Chondrocyte (in vitro differentiated cells): ENCODE results near the gene ABL2. TPM values are rescaled to one million over a fixed set of nuclear protein-coding genes. Genes with fewer than 3 reads are reported as not detected.

Source experiments
- DNase-seq: peaks from one replicate; pipeline ENCODE4 v3.0.0; 2021; ENCODE audit warnings: mixed read lengths, low spot score
- H3K27ac Mint-ChIP-seq: one replicate; pipeline ENCODE4 v1.8.0; 2021; ENCODE audit warnings: mild to moderate bottlenecking, moderate library complexity, mixed read lengths; ENCODE audit not compliant: unreplicated experiment
- H3K27me3 Mint-ChIP-seq: 2 replicates; pipeline ENCODE4 v1.8.0; 2021; ENCODE audit warnings: low read depth, mixed read lengths
- H3K36me3 Mint-ChIP-seq: 2 replicates; pipeline ENCODE4 v1.8.0; 2021; ENCODE audit warnings: low read depth, mixed read lengths
- H3K4me1 Mint-ChIP-seq: 2 replicates; pipeline ENCODE4 v1.8.0; 2021; ENCODE audit warnings: low read depth, mild to moderate bottlenecking, mixed read lengths
- H3K4me3 Mint-ChIP-seq: one replicate; pipeline ENCODE4 v1.8.0; 2021; ENCODE audit warnings: mild to moderate bottlenecking, moderate library complexity, mixed read lengths; ENCODE audit not compliant: unreplicated experiment
- H3K9me3 Mint-ChIP-seq: 2 replicates; pipeline ENCODE4 v1.8.0; 2021; ENCODE audit warnings: low read depth, mixed read lengths
- total RNA-seq: library from RNA; stranded (reverse); gene quantifications from 3 replicates; pipeline ENCODE4 v1.2.1, GENCODE V29; 2021
- TF ChIP-seq, protein P1 (sequence below): fragments of 200-600 bp; sonication (generic); IDR thresholded peaks from 2 replicates; pipeline ENCODE4 v1.5.0; 2021; ENCODE audit warnings: antibody characterized with exemption, mild to moderate bottlenecking, moderate library complexity

Gene ABL2
- total RNA-seq, 1 donor from 2014 or later = 23.1 TPM

DNA sequence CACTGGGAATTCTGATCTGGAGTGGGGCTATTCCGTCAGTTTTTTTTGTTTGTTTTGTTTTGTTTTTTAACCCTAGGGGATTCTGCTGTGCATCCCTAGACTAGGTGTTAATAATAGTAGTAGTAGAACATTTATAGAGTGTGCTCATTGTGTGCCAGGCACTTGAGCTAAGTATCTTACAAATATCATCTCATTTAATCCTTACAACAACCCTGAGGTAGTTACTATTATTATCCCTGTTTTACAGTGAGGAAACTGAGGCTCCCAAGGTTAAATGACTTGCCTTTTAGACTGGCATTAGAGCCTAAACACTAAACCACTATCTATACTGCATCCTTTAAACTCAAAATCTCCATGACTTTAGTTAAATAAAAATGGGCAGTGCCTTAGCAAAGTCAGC lies 125.5 kb downstream of the ABL2 start:
- no peaks in the 10 kb centered on the region for H3K27me3 Mint-ChIP-seq
- peaks cover 19% of the 10 kb centered on the region for H3K36me3 Mint-ChIP-seq
- TF ChIP-seq, protein P1, sequence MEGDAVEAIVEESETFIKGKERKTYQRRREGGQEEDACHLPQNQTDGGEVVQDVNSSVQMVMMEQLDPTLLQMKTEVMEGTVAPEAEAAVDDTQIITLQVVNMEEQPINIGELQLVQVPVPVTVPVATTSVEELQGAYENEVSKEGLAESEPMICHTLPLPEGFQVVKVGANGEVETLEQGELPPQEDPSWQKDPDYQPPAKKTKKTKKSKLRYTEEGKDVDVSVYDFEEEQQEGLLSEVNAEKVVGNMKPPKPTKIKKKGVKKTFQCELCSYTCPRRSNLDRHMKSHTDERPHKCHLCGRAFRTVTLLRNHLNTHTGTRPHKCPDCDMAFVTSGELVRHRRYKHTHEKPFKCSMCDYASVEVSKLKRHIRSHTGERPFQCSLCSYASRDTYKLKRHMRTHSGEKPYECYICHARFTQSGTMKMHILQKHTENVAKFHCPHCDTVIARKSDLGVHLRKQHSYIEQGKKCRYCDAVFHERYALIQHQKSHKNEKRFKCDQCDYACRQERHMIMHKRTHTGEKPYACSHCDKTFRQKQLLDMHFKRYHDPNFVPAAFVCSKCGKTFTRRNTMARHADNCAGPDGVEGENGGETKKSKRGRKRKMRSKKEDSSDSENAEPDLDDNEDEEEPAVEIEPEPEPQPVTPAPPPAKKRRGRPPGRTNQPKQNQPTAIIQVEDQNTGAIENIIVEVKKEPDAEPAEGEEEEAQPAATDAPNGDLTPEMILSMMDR = no peak
- no peaks in the 10 kb centered on the region for H3K9me3 Mint-ChIP-seq
- no peak for DNase-seq
- H3K4me1 Mint-ChIP-seq = peaks cover 13% of the 10 kb centered on the region
- no peak overlapping the region for H3K4me3 Mint-ChIP-seq
- H3K27ac Mint-ChIP-seq = no peak overlapping the region

DNA sequence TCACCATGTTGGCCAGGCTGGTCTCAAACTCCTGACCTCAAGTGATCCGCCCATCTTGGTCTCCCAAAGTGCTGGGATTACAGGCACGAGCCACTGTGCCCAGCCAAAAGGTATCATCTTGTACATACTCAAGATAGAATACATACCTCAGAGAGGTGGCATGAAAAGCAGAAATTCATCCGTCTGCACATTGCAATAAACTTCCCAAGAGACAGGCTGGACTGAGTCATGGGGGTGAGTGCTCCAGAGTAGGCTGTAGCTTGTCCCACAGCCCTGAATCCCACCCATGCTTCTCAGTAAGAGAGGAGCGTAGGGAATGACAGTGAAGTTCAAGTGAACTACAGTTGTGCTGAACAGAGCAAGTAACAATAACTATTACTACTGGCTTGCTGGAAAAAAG lies 127.9 kb downstream of the ABL2 start:
- no peak overlapping the region for H3K4me3 Mint-ChIP-seq
- TF ChIP-seq, protein P1 = no peak
- peaks cover 16% of the 10 kb centered on the region for H3K36me3 Mint-ChIP-seq
- no peak overlapping the region for H3K27ac Mint-ChIP-seq
- H3K4me1 Mint-ChIP-seq = peaks cover 7% of the 10 kb centered on the region
- H3K27me3 Mint-ChIP-seq = no peaks in the 10 kb centered on the region
- no peak for DNase-seq
- no peaks in the 10 kb centered on the region for H3K9me3 Mint-ChIP-seq

DNA sequence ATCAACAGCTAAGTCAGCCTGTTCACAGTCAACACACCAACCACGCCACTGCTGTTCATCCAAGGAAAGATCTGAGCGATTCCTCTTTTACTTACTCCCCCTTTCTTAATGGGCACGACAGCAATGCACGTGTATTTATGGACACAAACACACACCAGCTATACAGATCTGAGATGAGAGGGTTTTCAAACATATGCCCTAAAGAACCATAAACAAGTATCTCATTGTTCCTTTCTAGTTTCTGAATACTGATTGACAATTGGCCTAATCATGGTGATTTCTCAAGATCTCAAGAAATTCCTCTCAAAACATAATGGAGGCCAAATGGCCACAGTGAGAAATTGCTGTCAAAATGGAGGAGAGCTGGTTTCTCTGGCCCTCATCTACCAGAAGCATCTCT lies 129.6 kb downstream of the ABL2 start:
- Mint-ChIP-seq H3K4me1 (no peaks in the 10 kb centered on the region), H3K27me3 (no peaks in the 10 kb centered on the region), H3K9me3 (no peaks in the 10 kb centered on the region), H3K36me3 (peaks cover 21% of the 10 kb centered on the region), H3K27ac (no peak overlapping the region), H3K4me3 (no peak overlapping the region)
- TF ChIP-seq, protein P1 = no peak
- no peak for DNase-seq

DNA sequence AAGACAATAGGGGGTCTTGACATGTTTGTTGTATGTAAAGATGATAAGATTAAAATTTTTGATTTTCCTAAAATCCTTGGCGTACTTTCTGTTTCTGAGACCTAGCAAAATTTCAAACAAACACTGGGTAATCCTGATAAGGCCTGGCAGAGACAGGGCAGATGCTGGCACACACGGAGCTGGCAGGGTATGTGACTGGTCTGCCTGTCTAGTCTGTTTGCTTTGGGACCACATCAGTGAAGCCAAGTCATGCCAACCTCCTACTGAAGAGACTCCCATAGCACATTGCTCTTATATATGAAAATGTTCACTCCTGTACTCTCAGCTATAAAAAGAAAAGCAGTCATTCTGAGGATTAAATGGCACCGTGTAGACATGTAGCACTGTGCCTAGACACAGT lies 133.6 kb downstream of the ABL2 start:
- no peaks in the 10 kb centered on the region for H3K27me3 Mint-ChIP-seq
- DNase-seq = no peak
- no peak overlapping the region for H3K4me3 Mint-ChIP-seq
- H3K9me3 Mint-ChIP-seq = no peaks in the 10 kb centered on the region
- peaks cover 21% of the 10 kb centered on the region for H3K4me1 Mint-ChIP-seq
- H3K27ac Mint-ChIP-seq = no peak overlapping the region
- TF ChIP-seq, protein P1 = no peak
- peaks cover 34% of the 10 kb centered on the region for H3K36me3 Mint-ChIP-seq

DNA sequence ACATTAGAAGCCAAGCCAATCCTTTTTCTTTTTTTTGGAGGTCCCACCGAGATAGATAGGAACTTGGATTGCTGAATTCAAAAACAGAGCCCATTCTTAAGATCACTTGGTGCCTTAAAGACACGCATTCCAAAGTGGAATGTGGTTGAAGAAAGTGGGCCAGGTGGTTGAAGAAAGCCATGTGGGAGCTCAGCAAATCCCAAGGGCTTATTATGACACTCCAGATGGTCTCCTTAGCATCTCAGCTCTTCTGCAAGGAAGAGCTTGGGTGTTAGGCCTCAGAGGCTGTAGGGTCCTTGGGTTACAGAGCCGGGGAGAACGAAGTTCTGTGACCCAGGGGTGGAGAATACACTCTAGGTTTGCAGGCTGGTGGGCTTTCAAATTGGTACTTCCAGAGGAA lies 134.1 kb downstream of the ABL2 start:
- H3K4me3 Mint-ChIP-seq = no peak overlapping the region
- H3K36me3 Mint-ChIP-seq = peaks cover 29% of the 10 kb centered on the region

More for the DNA sequence above, 134.1 kb downstream of the ABL2 start:
- peak; percentile 25 for DNase-seq
- TF ChIP-seq, protein P1 = no peak
- H3K27me3 Mint-ChIP-seq = no peaks in the 10 kb centered on the region
- H3K9me3 Mint-ChIP-seq = no peaks in the 10 kb centered on the region
- H3K27ac Mint-ChIP-seq = peak overlapping the region; percentile 33
- H3K4me1 Mint-ChIP-seq = peaks cover 24% of the 10 kb centered on the region
